K562 (cell line): ENCODE results near the gene MLANA. TPM values are rescaled to one million over a fixed set of nuclear protein-coding genes. Genes with fewer than 3 reads are reported as not detected.

Experiments
- E2F8 ChIP-seq: fragments of 450-650 bp; IDR thresholded peaks from 2 replicates; pipeline ENCODE4 v1.7.1; 2018; ENCODE audit warnings: mild to moderate bottlenecking, low read depth; ENCODE audit not compliant: partially characterized antibody
- ELK1 ChIP-seq: sonication (generic); formaldehyde crosslinking; IDR thresholded peaks from 2 replicates; pipeline ENCODE4 v1.8.1; 2022; ENCODE audit warnings: missing genetic modification reagents
- EWSR1 ChIP-seq: fragments of 450-650 bp; IDR thresholded peaks from 2 replicates; pipeline ENCODE4 v1.6.1; 2018; ENCODE audit warnings: borderline replicate concordance, mild to moderate bottlenecking, low read depth, moderate library complexity; ENCODE audit not compliant: partially characterized antibody
- ZNF224 ChIP-seq: sonication (generic); formaldehyde crosslinking; IDR thresholded peaks from 2 replicates; pipeline ENCODE4 v1.8.0; 2022; ENCODE audit warnings: mild to moderate bottlenecking, missing genetic modification reagents
- polyA plus RNA-seq, 8 experiments: library from polyadenylated mRNA; depleted of rRNA in 4 of 8; stranded (reverse) in 5 of 8; unstranded in 3 of 8; fragments of >200 nt; fragmentation: Nextera tagmentation in 2 of 8; fragmentation: Illumina TruSeq in 1 of 8; extraction: Ambion mirVana in 2 of 8; extraction: Trizol in 1 of 8; gene quantifications; 2 replicates each; pipeline versions ENCODE4 v1.2.1 to v1.2.3, GENCODE V29; 2011 to 2014; ENCODE audit warnings: inconsistent platforms in 1 of 8, missing spikeins in 1 of 8
- total RNA-seq, 7 experiments: library from RNA; depleted of rRNA in 6 of 7; stranded (reverse); fragments of >200 nt in 6 of 7; fragmentation: Illumina TruSeq in 2 of 7; extraction: Trizol in 2 of 7; gene quantifications; 2 replicates each; pipeline versions ENCODE4 v1.2.1 to v1.2.3, GENCODE V29; 2011 to 2021; ENCODE audit warnings: low replicate concordance in 1 of 7
- TF ChIP-seq, protein P1 (sequence below), 2 experiments: fragments of 450-650 bp; conservative IDR thresholded peaks; 2 replicates each; pipeline ENCODE4 v1.6.1; 2017; ENCODE audit warnings: mild to moderate bottlenecking in 2 of 2, moderate library complexity in 2 of 2

Gene MLANA
- total and polyA plus RNA-seq, 9 of the 15 experiments (the other 6 are each of a cell fraction or from before 2014, with no cell fraction given) = not detected

DNA sequence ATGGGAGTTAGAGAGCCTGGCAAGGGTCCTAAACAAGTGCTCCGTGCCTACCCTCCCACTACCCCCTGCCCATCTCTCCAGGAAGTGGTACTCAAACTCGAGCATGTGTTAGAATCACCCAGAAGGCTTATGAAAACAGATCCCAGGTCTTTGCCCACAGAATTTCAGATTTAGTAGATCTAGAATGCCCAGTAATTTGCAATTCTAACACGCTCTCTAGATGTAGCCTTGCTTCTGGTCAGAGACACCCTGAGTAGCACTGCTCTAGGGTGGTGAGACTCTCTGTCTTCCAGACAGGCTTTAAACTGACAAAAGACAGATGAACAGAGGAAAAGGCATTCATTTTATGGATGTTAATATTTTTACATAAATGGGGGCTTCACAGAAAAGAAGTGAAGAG lies 37.1 kb upstream of the MLANA start (continued):
- TF ChIP-seq E2F8 (no peak), EWSR1 (no peak), ZNF224 (no peak), ELK1 (no peak)
- TF ChIP-seq, protein P1, sequence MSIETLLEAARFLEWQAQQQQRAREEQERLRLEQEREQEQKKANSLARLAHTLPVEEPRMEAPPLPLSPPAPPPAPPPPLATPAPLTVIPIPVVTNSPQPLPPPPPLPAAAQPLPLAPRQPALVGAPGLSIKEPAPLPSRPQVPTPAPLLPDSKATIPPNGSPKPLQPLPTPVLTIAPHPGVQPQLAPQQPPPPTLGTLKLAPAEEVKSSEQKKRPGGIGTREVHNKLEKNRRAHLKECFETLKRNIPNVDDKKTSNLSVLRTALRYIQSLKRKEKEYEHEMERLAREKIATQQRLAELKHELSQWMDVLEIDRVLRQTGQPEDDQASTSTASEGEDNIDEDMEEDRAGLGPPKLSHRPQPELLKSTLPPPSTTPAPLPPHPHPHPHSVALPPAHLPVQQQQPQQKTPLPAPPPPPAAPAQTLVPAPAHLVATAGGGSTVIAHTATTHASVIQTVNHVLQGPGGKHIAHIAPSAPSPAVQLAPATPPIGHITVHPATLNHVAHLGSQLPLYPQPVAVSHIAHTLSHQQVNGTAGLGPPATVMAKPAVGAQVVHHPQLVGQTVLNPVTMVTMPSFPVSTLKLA (conservative IDR thresholded peaks at IDR 0.05) = no peak
